HFFc6 (cell line): Measurements from ENCODE around the gene MYL3. TPM values are rescaled to one million over a fixed set of nuclear protein-coding genes. Genes with fewer than 3 reads are reported as not detected.

ENCODE experiments used
- DNase-seq: peaks from one replicate; pipeline ENCODE4 v3.0.0-alpha.2; 2018
- H3K27ac Mint-ChIP-seq: 2 replicates; pipeline ENCODE4 v1.8.0; 2020; ENCODE audit warnings: mild to moderate bottlenecking, mixed read lengths
- H3K27me3 Mint-ChIP-seq: 2 replicates; pipeline ENCODE4 v1.8.0; 2021; ENCODE audit warnings: mild to moderate bottlenecking, moderate library complexity, mixed read lengths; ENCODE audit not compliant: insufficient read depth
- H3K36me3 Mint-ChIP-seq: 2 replicates; pipeline ENCODE4 v1.8.0; 2021; ENCODE audit warnings: low read depth, mixed read lengths
- H3K4me1 Mint-ChIP-seq: 2 replicates; pipeline ENCODE4 v1.8.0; 2020; ENCODE audit warnings: low read depth, mixed read lengths
- H3K4me3 Mint-ChIP-seq: 2 replicates; pipeline ENCODE4 v1.8.0; 2020; ENCODE audit warnings: mild to moderate bottlenecking, moderate library complexity, mixed read lengths
- H3K9me3 Mint-ChIP-seq: 2 replicates; pipeline ENCODE4 v1.8.0; 2020; ENCODE audit warnings: mild to moderate bottlenecking, mixed read lengths
- total RNA-seq, 6 experiments: library from RNA; stranded (reverse); fragmentation: NEBNext Ultra II Directional; extraction: Animal tissue kit (Norgen Biotek cat#: 25700); gene quantifications; 2 replicates in 1 of 6; 3 replicates in 5 of 6; pipeline ENCODE4 v1.2.3, GENCODE V29; 2021
- TF ChIP-seq, protein P1 (sequence below): fragments of 200-600 bp; sonication (generic); IDR thresholded peaks from 2 replicates; pipeline ENCODE4 v1.5.0; 2021; ENCODE audit warnings: antibody characterized with exemption, mild to moderate bottlenecking

Gene MYL3
- total RNA-seq, 6 experiments from 2014 or later: 0.30 to 0.31 TPM; not detected in 4

DNA sequence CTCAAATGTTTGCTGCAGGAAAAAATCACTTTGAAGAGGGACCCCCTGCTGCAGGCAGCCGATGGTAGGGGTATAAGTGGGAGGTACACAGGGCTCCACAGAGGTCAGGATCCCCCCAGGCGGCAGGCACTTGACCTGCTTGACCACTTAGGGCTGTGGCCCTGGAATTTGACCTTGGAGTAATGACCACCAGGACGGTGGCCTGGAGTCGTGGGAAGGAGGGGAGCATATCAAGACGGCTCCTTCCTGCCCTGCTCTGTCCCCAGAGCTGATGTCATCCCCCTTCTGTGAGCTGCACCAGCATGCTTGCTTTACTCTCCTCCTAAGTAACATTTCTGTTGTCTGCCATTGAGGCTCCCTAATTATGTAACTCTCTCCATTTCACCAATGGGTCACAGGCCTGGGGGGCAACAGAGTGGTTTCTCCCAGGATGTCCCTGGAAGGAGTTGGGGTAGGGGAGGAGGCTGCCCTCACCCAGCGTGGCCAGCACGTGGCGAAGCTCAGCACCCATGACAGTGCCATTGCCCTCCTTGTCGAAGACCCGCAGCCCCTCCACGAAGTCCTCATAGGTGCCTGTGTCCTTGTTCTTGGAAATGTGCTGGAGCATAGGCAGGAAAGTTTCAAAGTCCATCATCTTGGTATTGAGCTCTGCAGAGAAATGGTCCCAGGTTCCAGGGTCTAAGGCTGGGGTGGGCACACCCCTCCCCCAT lies 4.1 kb downstream of the MYL3 start:
- Mint-ChIP-seq H3K27me3 (peaks cover 23% of the 10 kb centered on the region), H3K27ac (no peak overlapping the region), H3K36me3 (no peaks in the 10 kb centered on the region), H3K9me3 (no peaks in the 10 kb centered on the region), H3K4me1 (no peaks in the 10 kb centered on the region), H3K4me3 (no peak overlapping the region)
- DNase-seq: no peak
- TF ChIP-seq, protein P1, sequence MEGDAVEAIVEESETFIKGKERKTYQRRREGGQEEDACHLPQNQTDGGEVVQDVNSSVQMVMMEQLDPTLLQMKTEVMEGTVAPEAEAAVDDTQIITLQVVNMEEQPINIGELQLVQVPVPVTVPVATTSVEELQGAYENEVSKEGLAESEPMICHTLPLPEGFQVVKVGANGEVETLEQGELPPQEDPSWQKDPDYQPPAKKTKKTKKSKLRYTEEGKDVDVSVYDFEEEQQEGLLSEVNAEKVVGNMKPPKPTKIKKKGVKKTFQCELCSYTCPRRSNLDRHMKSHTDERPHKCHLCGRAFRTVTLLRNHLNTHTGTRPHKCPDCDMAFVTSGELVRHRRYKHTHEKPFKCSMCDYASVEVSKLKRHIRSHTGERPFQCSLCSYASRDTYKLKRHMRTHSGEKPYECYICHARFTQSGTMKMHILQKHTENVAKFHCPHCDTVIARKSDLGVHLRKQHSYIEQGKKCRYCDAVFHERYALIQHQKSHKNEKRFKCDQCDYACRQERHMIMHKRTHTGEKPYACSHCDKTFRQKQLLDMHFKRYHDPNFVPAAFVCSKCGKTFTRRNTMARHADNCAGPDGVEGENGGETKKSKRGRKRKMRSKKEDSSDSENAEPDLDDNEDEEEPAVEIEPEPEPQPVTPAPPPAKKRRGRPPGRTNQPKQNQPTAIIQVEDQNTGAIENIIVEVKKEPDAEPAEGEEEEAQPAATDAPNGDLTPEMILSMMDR: no peak

- TF ChIP-seq, protein P1: no peak
- H3K36me3 Mint-ChIP-seq: no peaks in the 10 kb centered on the region
- no peaks in the 10 kb centered on the region for H3K4me1 Mint-ChIP-seq
- DNase-seq: no peak
- peaks cover 21% of the 10 kb centered on the region for H3K27me3 Mint-ChIP-seq
- no peak overlapping the region for H3K27ac Mint-ChIP-seq
- H3K9me3 Mint-ChIP-seq: no peaks in the 10 kb centered on the region
- H3K4me3 Mint-ChIP-seq: no peak overlapping the region
These were observed 4.8 kb downstream of the MYL3 start for GRCh38 chr3:46858456-46858855.

GRCh38 chr3:46857485-46858341 lies 5.5 kb downstream of the MYL3 start:
- TF ChIP-seq, protein P1: no peak
- H3K27ac Mint-ChIP-seq: no peak overlapping the region
- H3K27me3 Mint-ChIP-seq: peaks cover 23% of the 10 kb centered on the region
- no peak for DNase-seq
- no peaks in the 10 kb centered on the region for H3K36me3 Mint-ChIP-seq
- H3K9me3 Mint-ChIP-seq: no peaks in the 10 kb centered on the region
- no peak overlapping the region for H3K4me3 Mint-ChIP-seq
- H3K4me1 Mint-ChIP-seq: no peaks in the 10 kb centered on the region

GRCh38 chr3:46856576-46857471 lies 6.4 kb downstream of the MYL3 start:
- Mint-ChIP-seq H3K27ac (no peak overlapping the region), H3K4me1 (no peaks in the 10 kb centered on the region), H3K36me3 (no peaks in the 10 kb centered on the region), H3K27me3 (peaks cover 23% of the 10 kb centered on the region), H3K9me3 (no peaks in the 10 kb centered on the region), H3K4me3 (no peak overlapping the region)
- TF ChIP-seq, protein P1: no peak; the same call in 1 of the 2 replicates
- no peak for DNase-seq

GRCh38 chr3:46854555-46854991 lies 8.7 kb downstream of the MYL3 start:
- no peaks in the 10 kb centered on the region for H3K36me3 Mint-ChIP-seq
- no peaks in the 10 kb centered on the region for H3K9me3 Mint-ChIP-seq

More at GRCh38 chr3:46854555-46854991, 8.7 kb downstream of the MYL3 start:
- DNase-seq: no peak
- TF ChIP-seq, protein P1: no peak
- no peak overlapping the region for H3K27ac Mint-ChIP-seq
- no peak overlapping the region for H3K4me3 Mint-ChIP-seq
- H3K4me1 Mint-ChIP-seq: no peaks in the 10 kb centered on the region
- H3K27me3 Mint-ChIP-seq: peaks cover 23% of the 10 kb centered on the region
